Activated T-cell treated with anti-CD3 and anti-CD28 coated beads, Interleukin-2, amount 50 U/mL, for 48 hours (primary cell): ENCODE results near the gene DCP1B.
A peak's percentile ranks its signal among the peaks of the same experiment; 100 is the strongest.

Experiments
- DNase-seq, 2 experiments: peaks; one replicate each; pipeline ENCODE4 v3.0.0-alpha.2; 2020

Gene DCP1B

DNA sequence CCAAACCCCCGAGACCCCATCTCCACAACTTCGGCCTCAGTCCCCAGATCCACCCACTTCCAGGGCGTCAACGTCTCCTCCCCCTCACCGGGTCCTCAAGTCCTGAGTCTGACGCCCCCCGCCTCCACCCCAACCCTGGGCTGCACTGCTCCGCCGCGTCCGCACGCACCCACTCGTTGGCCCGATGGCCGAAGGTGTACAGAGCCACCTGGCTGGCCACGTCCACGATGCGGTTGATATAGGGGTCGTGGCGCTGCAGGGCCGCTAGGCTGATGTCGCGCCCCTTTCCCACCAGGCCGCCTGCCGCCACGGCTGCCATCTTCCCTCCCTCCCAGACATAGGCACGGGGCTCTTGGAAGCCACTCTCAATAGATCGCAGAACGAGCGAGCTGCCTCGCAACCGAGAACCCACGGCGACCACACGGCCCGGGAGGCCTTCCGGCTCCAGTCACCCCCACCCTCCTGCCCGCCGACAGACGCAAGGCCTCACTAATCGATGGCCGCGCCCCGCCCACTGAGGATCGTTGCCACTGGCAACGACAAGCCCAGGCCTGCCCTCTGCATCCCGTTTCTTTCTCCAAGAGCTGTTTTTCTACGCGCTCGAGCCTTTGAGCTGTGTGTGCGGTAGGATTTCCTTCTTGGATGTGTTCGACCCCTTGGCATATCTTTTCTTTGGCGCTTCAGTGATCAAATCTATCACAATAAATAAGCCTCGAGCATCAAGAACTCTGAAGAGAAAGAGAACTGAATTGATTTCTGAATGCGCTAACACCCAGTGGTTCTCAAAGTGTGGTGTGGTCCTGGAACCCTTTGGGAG lies at the start of gene DCP1B:
Gene DCP1B (minus strand): TSS at position 345 of the 817 bp plus-strand sequence. CDS start 26 bp downstream, at position 319.
- peak; percentile 94 to 96 for DNase-seq

DNA sequence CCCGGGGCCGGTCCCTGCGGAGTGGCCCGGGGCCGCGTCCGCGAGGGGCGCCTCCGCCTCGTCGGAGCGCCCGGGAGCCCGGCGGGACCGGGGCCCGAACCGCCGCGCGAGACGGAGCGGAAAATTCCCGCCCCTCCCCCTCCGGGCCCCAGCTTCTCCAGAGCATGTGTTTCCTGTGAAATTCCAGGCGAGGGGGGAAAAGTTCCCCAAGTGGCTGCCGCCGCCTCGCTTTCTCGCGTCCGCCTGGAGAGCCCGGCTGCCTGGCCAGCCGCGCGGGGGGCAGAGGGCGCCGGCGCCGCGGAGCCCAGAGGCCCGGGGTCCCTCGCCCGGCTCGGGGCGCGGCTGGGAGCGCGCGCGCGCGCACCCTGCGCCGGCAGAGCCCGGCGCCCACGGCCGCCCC lies 49.4 kb upstream of the DCP1B start:
- DNase-seq: no peak

DNA sequence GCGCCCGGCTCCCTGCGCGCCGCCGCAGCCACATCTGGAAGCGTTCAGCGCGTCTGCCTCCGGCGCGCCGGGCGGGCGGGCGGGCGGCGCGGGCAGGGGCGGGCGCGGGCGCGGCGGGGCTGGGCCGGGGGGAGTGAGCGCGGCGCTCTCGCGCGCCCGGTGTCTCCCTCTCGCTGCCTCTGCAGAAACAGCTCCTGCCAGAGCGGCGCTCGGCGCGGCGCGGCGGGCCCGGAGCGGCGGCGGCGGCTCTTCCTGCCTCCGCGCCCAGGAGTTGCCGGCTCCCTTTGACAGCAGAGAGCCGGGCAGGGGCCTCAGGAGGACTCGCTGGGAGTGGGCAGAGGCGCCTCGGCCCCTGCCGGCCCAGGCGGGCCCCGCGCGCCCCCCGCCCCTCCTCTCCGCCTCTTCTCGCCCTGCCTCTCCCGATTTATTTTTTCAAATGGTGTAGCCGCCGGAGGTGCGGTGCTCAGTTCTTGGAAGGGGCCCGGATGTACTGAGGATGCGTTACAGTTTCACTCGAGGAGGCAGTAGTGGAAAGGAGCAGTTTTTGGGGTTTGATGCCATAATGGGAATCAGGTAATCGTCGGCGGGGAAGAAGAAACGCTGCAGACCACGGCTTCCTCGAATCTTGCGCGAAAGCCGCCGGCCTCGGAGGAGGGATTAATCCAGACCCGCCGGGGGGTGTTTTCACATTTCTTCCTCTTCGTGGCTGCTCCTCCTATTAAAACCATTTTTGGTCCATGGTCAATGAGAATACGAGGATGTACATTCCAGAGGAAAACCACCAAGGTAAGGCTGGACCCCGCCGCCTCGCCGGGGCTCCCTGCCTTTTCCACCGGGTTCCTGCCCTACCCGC lies 48.8 kb upstream of the DCP1B start, which contains the start of gene CACNA1C:
Gene CACNA1C (plus strand): TSS at position 162 of the 853 bp plus-strand sequence. CDS start 576 bp downstream, at position 738.
- DNase-seq: peak; percentile 55 to 64

DNA sequence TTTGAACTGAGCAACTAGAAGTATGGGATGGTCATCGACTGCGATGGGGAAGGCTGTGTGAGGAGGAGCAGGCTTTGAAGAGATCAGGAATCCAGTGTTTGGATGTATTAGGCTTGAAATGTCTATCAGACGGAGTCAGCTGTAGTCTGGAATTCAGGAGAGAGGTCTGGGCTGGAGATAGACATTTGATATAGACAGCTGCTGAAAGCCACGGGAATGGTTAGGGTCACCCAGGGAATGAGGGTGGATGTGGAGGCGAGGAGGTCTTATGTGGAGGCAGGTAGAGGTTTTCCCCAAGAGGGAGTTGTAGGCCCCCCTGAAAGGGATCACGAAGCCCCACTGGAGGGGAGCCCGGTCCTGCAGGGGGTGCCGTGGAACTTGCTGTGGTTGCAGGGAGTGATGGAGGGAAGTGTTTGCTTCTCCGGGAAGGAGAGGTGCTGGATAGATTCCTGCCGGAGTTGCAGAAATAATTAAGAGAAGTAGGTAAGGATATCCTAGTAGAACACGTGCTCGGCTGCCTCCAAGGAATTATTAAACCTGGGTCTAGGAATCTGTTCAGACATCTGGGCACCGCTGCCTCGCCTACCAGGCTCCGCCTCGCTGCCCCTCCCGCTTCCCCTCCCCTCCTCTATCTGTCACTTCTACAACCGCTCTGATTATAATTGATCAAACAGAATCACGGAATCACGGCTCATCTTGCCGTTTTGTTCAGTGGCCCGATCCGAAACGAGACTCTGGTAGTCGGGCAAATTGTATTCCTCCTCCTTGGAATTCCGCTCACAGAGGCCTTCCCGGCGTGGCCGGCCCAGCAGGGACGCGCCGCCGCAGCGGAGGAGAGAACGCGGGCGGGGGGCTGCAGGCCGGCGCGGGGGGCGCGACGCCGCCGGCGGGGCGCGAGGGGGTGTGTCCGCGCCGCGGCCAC lies 47.7 kb upstream of the DCP1B start:
- DNase-seq: no peak

DNA sequence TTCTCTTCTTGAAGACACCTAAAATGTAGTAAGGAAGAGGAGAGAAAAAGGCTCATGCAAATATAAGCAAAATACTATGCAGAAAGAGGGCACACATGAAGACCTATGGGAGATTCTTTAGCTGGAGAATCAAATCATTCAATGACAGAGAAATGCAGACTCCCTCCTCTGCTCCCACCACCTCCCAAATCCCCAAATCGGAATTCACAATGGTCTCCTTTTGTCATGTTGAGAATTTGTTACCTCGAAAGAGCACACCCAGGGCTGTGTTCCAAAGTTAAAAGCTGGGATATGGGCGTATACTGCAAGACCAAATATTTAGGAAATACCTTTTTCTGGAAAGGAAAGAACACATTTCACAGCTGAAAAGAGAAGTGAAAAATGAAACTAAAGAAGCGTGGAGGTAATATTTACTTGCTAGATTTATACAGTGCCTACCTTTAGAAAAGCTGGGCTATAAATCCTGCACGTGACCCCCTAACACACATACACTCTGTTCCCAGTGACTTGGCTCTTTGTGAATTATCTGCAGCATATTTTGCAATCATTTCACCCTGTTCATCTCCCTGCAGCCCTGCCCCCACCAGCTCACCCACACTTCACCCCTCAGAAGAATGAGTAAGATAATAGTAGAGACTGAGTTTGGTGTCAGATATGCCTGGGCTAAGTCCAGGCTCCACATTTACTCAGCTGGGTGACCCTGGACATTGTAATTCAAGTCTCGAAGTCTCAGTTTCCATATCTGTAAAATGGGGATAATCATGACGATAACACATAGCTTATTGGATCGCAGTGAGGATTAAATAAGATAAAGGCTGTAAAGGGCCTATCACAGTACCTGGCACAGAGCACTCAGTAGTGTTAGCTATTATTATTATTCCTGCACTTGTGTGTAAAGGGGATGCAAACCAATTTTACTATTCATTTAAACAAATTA lies 45.6 kb upstream of the DCP1B start:
- DNase-seq: no peak

DNA sequence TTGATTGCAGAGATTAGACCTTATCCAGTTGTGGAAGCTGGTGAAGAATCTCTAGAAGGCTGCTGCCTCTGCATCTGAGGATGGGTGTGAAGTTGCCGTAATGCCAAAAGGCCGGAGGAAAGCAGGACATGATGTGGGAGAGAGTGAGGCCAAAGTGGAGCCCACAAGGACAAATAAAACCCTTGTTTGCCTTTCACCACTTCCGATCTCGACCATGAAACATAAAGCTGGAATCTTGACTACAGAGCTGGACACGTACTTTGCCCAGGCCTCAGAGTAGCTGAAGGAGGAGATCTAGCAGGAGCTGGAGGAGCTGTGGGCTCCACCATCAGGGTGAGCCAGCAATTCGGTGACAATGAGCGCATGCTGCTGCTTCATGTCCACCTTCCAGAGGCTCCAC lies 43.5 kb upstream of the DCP1B start:
- no peak for DNase-seq

DNA sequence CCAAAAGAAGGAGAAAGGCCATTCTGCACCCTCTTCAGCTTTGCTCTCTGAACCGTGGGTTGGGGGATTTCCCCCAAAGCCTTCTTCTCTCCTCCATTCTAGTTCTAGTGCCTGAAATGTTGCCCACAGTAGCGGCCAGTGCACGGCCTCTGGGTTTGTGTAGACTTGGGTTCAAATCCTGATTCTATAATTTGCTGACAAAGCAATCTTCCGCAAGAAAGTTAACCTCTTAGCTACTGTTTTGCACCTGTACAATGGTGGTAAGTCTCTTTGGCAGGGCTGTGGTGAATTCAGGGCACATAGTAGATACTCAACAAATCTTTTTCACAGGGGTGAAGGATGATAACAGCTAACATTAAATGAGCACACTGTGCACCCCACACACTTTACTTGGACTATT lies 42.7 kb upstream of the DCP1B start:
- DNase-seq: no peak

DNA sequence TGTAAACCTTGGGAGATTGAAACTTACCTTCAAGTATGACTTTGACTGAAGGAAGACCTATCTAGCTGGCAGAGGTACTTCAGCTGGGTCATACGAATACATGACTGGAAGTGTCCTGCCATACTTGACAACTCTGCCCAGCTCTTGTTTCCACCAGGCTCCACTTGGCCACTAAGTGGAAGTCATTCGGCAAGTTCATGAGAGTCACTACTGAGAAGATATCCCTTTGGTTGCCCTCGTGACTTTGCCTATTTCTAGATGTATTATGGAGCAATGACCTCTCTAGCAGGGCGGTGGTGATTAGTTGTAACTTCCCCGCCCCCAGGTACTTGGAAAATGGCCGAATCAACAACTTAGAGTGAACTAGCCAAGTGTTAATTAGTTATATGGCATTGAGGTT lies 39.9 kb upstream of the DCP1B start:
- DNase-seq: no peak

DNA sequence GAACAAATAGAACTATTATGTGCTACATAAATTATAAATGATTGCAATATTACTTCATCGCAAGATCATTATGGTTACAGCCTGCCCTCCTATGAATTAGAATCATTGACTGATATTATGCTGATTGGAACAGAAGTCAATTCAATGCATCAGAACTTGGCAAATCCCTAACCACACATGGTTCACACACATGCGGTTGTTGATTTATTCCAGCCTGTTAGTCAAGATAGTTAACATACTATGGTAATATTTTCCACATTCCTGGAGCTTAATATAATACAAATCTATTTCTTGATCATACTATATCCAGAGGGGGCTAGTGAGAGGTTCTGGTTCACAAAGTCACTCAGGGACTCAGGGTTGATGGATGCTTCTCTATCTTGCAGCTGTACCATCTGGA lies 38.8 kb upstream of the DCP1B start:
- DNase-seq: no peak

DNA sequence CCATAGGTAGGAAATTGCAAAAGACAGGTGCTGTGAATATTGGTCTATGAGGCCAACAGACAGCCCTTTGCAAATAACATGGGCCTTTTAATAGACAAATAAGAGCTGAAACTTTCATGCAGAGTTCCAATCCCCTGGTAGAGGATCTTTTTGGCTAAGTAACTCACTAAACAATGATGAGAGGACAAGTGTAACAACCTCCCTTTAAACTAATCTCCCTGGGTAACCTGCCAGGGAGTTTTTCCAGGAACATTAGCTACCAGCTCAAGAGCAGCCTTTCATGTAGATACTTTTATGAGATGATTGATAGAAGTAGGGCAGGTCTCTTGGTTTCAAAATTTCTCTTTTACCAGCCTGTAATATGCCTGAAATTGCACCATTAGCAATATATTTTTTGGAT lies 34.8 kb upstream of the DCP1B start:
- DNase-seq: no peak

DNA sequence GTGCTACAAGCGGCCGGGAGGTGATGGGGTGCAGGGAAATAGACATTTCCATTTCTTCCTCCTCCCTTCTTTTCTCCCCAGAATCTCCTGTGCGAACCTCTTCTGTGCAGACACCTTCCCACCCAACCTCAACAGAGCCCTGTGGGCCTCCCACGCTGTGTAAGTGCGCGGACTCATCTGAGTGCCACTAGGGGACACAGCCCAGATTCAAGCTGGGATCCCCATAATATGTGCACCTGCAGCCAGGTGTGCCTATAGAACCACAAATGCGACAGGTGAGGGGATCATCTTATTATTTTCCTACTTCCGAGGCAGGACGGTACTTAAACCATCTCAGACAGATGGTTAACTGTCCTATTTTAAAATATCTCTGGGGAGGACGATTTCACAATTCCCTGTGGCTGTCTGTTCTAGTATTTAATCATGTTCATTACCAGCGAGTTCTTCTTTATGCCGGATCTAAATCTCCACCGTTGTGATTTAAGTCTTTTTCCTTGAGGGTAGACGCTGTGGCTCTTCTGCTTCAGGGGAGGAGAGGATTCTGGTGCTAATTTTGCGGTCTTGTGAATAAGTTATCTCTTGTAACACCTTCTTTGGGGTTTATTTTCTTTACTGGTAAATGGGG lies 31.3 kb upstream of the DCP1B start:
- DNase-seq: no peak

DNA sequence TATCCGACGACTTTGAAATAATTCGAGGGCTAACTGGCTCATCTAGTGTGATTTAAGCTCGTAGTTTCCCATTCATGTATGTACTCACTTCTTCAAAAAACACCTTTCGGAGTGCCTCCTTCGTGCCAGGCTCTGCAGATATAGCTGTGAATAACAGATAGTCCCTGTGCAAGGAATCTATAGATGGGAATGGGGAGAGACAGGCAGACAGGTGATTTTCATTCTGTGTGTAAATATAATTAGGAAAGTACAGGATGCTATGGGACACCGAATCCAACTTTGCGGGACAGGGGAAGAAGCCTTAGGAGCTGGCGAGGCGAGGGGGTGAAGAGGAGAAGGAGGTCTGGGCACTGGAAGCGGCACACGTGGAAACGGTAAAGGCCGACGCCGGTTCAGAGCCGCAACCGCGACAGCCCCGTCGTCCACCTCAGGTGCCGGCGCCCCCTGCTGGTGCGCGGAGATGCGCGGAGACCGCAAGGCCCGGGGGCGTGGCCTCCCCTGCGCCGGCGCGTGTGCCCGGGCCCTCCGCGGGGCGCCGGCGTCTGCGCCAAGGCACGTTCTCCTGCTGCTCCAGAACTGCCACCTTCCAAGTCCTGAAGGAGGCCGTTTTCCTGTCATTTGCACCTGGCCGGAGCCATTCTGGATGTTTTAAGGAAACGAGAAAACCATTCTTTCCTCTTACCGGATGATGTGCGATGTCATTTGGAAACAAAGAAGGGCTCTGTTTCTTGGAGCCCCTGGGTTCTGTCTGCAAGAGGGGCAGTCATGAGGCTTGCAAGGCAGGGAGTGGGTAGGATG lies 30.6 kb upstream of the DCP1B start:
- DNase-seq: peak; percentile 87 to 92

DNA sequence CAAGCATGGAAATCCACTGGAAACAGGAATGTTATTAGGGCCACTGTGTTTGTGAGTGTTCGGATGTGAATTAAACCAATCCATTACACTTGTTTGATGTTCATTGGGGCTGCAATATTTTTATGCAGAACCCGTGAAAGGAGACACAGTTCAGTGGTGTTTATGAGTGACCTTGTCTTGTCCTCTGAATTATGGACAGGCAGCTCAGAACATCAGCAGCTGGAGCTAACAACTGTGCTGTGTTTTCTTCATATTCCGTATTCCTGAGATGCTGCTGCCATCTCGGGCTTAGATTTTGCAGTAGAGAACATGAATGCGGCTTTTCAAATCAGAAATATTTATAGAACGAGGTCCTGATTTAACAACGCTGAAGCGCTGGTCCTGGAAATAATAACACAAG lies 28.2 kb upstream of the DCP1B start:
- no peak for DNase-seq

DNA sequence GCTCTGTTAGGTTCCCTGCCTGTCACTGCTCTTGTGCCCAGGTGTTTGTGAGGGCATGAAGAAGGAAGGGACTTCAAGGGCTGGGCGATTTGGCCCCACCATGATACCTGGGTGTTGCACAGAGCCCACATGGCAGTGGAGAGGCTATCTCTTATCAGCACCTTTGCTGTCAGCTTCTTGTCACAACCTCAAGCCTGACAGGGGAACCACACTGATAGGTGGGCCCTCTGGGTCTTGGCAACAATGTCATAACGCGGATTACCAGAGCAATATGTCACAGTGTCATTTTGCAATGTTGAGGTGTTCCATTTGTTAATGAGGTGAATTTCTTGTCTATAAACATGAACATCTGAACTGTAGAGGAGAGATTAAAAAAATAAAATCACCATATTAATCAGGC lies 25.6 kb upstream of the DCP1B start:
- no peak for DNase-seq

DNA sequence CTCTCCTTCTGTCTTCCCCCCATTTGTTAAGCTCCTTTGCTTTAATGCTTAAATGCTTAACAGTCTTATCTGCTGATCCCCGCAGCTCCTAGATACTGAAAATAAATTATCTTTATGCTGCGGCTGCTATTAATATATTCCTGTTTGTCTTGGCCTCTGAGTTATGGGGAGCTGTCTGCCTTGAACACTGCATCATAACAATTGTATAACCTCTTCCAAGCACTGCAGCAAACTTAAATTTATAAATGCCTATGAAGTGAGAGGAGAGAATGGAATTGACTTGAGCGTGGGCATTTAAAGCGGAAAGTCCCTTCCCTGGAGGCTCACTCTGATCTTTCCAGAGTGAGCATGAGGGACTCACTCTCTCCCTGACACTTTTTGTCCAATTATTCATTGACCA lies 23.1 kb upstream of the DCP1B start:
- DNase-seq: no peak

DNA sequence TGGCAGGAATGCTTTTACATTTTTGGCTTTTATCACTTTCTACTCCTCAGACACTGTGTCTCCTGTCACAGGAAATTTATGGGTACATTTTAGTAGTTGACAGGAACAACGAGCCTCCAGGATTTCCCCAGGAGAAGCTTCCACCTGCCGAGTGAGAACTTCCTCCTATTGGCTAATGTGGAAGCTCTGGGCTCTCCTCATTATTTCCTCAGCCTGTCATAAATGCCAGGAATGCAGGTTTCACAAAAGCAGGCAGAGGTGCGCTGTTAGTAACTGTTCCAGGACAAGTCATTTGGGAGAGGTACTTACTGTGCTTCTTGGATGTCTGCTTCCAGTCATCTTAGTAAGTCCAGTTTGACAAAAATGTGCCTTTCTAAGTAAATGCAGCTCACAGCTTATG lies 19.1 kb upstream of the DCP1B start:
- DNase-seq: no peak

DNA sequence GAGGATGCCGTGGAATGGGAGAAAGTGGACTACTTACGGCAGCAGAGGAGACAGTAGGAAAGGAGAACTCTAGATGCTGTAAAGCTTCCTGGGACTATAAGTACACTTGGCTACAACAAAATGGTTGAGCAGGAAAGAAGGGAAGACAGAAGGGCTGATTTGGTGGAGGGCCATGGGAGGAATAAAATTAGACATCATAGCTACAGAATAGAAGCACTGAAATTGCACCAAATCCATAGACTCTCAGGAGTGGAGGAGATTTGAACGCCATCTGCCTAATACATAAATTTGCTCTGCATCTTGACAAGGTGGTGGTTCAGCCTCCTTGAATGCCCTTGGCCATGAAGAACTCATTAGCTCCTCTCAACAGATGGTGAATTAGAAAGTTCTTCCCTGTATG lies 16.3 kb upstream of the DCP1B start:
- DNase-seq: no peak

DNA sequence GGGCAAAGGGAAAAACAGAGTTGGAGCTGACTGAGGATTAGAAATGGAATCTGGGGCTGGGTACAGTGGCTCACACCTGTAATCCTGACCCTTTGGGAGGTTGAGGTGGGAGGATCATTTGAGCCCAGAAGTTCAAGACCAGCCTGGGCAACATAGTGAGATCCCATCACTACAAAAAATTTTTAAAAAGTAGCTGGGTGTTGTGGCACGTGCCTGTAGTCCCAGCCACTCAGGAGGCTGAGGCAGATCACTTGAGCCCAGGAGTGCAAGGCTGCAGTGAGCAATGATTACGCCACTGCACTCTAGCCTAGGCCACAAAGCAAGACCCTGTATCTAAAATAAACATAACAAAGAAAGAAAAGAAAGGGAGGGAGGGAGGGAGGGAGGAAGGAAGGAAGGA lies 14.9 kb upstream of the DCP1B start:
- DNase-seq: no peak

DNA sequence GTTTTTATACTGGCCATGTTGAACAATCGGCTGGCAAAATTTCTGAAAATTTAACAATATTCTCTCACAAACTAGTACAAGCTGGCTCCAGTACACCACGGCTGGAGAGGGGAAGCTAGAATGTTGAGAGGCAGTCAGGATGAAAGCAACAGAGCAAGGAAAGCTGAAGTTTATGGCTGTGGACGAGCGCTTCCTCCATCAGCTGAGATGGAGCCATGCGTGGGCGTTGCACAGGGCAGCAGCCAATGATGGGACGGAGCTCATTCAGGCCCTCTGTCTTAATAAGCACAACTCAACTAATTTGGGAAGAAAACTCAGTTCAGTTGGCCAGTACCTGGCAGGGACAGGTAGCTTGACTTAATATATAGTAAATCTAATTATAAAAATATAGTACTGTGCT lies 14.1 kb upstream of the DCP1B start:
- DNase-seq: no peak
